Activated naive CD4-positive, alpha-beta T cell treated with Interleukin-2 at 50 U/mL for 16 hours (primary cell): Measurements from ENCODE around the gene TYMS.

Experiments used
- DNase-seq: peaks from one replicate; pipeline ENCODE4 v3.0.0-alpha.2; 2020

Gene TYMS

GRCh38 chr18:712401-713134 lies 55.1 kb downstream of the TYMS start, which contains the start of gene ENOSF1:
ENOSF1 (minus strand) TSS chr18:712630; CDS start chr18:712587, 43 bp downstream.
- DNase-seq = peak; percentile 80

- no peak for DNase-seq
Observed at GRCh38 chr18:713135-713490, 55.7 kb downstream of the TYMS start.

DNA sequence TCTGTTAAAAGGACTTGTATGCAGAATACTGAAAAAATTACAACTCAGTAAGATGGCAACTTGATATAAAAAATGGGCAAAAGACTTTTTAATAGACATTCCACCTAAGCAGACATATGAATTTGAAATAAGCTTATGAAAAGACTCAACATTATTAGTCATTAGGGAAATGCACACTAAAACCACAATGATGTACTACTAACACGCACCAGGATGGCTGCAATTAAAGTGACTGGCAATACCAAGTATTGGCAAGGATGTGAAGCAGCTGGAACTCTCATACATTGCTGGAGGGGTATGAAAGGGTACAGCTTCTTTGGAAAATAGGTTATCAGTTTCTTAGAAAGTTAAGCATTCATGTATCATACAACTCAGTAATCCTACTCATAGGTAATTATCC lies 58.2 kb downstream of the TYMS start:
- DNase-seq = peak; percentile 27

DNA sequence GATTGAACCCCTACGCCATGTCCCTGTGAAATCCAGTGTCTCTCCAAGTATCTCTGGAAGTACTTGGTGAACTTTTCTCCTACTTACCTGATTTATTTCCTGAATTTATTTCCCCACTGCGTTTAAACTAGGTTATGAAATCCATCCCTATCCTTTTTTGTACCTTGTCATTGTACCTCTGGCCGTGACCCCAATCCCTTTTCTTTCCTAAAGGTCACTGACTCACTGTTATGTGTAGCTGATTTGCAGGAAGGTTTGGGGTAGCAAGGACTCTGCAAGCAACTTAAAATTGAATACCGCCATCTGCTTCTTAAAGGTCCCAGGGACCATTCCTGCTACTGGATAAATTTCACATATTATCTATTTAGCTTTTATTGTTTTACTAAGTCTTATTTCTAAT lies 59.5 kb downstream of the TYMS start:
- DNase-seq = no peak
